A549 (cell line): ENCODE results near the gene POLE. TPM values are rescaled to one million over a fixed set of nuclear protein-coding genes. Genes with fewer than 3 reads are reported as not detected.

Source experiments
- ATAC-seq, 2 experiments: fragments of 200-7000 bp in 1 of 2; fragments of >200 bp in 1 of 2; cut with Nextera tagmentation in 1 of 2; cut with Tn5 transposase in 1 of 2; 3 replicates each; pipeline versions ENCODE4 v1.8.0 to v1.9.1; 2018 to 2020; ENCODE audit warnings: mild to moderate bottlenecking in 1 of 2, moderate library complexity in 1 of 2
- CTCF ChIA-PET: fragments of 300-600 bp; sonication (Branson Sonifier 250); formaldehyde crosslinking; extraction: SDS; loops from one replicate; lab custom pipeline; 2021; ENCODE audit warnings: antibody characterized with exemption, inconsistent platforms; lab: Yijun Ruan, JAX
- POLR2A ChIA-PET: fragments of 350-600 bp; formaldehyde crosslinking; extraction: SDS; loops from one replicate; lab custom pipeline; 2021; ENCODE audit warnings: antibody characterized with exemption, inconsistent platforms; lab: Yijun Ruan, JAX
- DNase-seq, 2 experiments: peaks; one replicate each; pipeline versions ENCODE4 v3.0.0 to v3.0.0-alpha.2; 2011 to 2016; ENCODE audit warnings: low read depth in 1 of 2, low spot score in 1 of 2
- FAIRE-seq: peaks from 2 replicates; lab custom pipeline; 2011; peaks lifted over from hg19 to GRCh38; lab: Jason Lieb, UNC
- H3K27ac ChIP-seq, 2 experiments: fragments of >200 bp; sonication (Bioruptor Twin); formaldehyde crosslinking; 3 replicates each; pipeline ENCODE4 v1.5.1; 2016 to 2017
- H3K4me1 ChIP-seq: fragments of >200 bp; sonication (Bioruptor Twin); formaldehyde crosslinking; 3 replicates; pipeline ENCODE4 v1.6.1; 2016
- H3K4me2 ChIP-seq: fragments of >200 bp; sonication (Bioruptor Twin); formaldehyde crosslinking; 3 replicates; pipeline ENCODE4 v1.6.1; 2016
- H3K4me3 ChIP-seq: fragments of >200 bp; sonication (Bioruptor Twin); formaldehyde crosslinking; 3 replicates; pipeline ENCODE4 v1.5.1; 2016
- H3K9me3 ChIP-seq: fragments of >200 bp; sonication (Bioruptor Twin); formaldehyde crosslinking; 3 replicates; pipeline ENCODE4 v1.6.1; 2016
- CBX2 ChIP-seq: fragments of 200-600 bp; sonication (generic); IDR thresholded peaks from 2 replicates; pipeline ENCODE4 v1.6.1; 2016; ENCODE audit warnings: low read depth, mild to moderate bottlenecking, borderline replicate concordance
- CBX8 ChIP-seq: fragments of 200-600 bp; sonication (generic); IDR thresholded peaks from 2 replicates; pipeline ENCODE4 v1.6.1; 2016
- CHD2 ChIP-seq: fragments of 150-350 bp; IDR thresholded peaks from 2 replicates; pipeline ENCODE4 v1.6.1; 2014; ENCODE audit warnings: low read length; ENCODE audit not compliant: partially characterized antibody
- E2F6 ChIP-seq: IDR thresholded peaks from 2 replicates; pipeline ENCODE4 v1.6.1; 2012; ENCODE audit warnings: low read depth, borderline replicate concordance
- EHF ChIP-seq: fragments of 250-450 bp; sonication (Bioruptor Pico); IDR thresholded peaks from 2 replicates; pipeline ENCODE4 v1.5.0; 2020; ENCODE audit warnings: mild to moderate bottlenecking
- EHMT2 ChIP-seq: fragments of 200-600 bp; sonication (generic); IDR thresholded peaks from 2 replicates; pipeline ENCODE4 v1.6.1; 2016; ENCODE audit warnings: antibody characterized with exemption, low read depth, mild to moderate bottlenecking, moderate library complexity
- ELK1 ChIP-seq: fragments of 150-350 bp; IDR thresholded peaks from 2 replicates; pipeline ENCODE4 v1.6.1; 2014; ENCODE audit warnings: low read depth, mild to moderate bottlenecking, low read length
- EP300 ChIP-seq, 2 experiments: fragments of >200 bp; sonication (Bioruptor Twin); formaldehyde crosslinking; IDR thresholded peaks; 2 replicates in 1 of 2; 3 replicates in 1 of 2; pipeline ENCODE4 v1.6.1; 2016 to 2017
- FOSB ChIP-seq: fragments of 250-450 bp; sonication (Bioruptor Pico); IDR thresholded peaks from 2 replicates; pipeline ENCODE4 v1.5.0; 2020; ENCODE audit warnings: mild to moderate bottlenecking, moderate library complexity
- FOSL2 ChIP-seq, 2 experiments: fragments of 450-650 bp in 1 of 2; fragments of >200 bp in 1 of 2; sonication (Bioruptor Twin) in 1 of 2; formaldehyde crosslinking; IDR thresholded peaks; 2 replicates each; pipeline versions ENCODE4 v1.5.0 to v1.6.1; 2016 to 2020; ENCODE audit warnings: mild to moderate bottlenecking in 1 of 2, moderate library complexity in 1 of 2
- FOXS1 ChIP-seq: fragments of 250-450 bp; sonication (Bioruptor Pico); IDR thresholded peaks from 2 replicates; pipeline ENCODE4 v1.5.0; 2020; ENCODE audit warnings: mild to moderate bottlenecking, moderate library complexity
- JUN ChIP-seq, 2 experiments: fragments of >200 bp; sonication (Bioruptor Twin); formaldehyde crosslinking; IDR thresholded peaks; 2 replicates in 1 of 2; 3 replicates in 1 of 2; pipeline ENCODE4 v1.6.1; 2016 to 2017
- PHF8 ChIP-seq: fragments of 200-600 bp; sonication (generic); IDR thresholded peaks from 2 replicates; pipeline ENCODE4 v1.6.1; 2016; ENCODE audit warnings: low read depth, mild to moderate bottlenecking, antibody characterized with exemption, moderate library complexity, borderline replicate concordance
- RARB ChIP-seq: fragments of 250-450 bp; sonication (Bioruptor Pico); IDR thresholded peaks from 2 replicates; pipeline ENCODE4 v1.8.0; 2021; ENCODE audit warnings: mild to moderate bottlenecking, moderate library complexity
- RCOR1 ChIP-seq: fragments of 150-350 bp; IDR thresholded peaks from 2 replicates; pipeline ENCODE4 v1.6.1; 2014; ENCODE audit warnings: antibody characterized with exemption, low read length, low read depth
- SMC3 ChIP-seq: fragments of >200 bp; sonication (Bioruptor Twin); formaldehyde crosslinking; IDR thresholded peaks from 3 replicates; pipeline ENCODE4 v1.6.1; 2018; ENCODE audit warnings: inconsistent platforms
- TFCP2L1 ChIP-seq: fragments of 250-450 bp; sonication (Bioruptor Pico); IDR thresholded peaks from 2 replicates; pipeline ENCODE4 v1.5.0; 2021; ENCODE audit warnings: mild to moderate bottlenecking
- USF2 ChIP-seq: fragments of 450-650 bp; IDR thresholded peaks from 2 replicates; pipeline ENCODE4 v1.6.1; 2014; ENCODE audit warnings: antibody characterized with exemption
- ZNF302 ChIP-seq: fragments of 250-450 bp; sonication (Bioruptor Pico); IDR thresholded peaks from 2 replicates; pipeline ENCODE4 v1.9.0; 2021; ENCODE audit warnings: inconsistent platforms, mild to moderate bottlenecking, moderate library complexity
- whole genome bisulfite sequencing: methylation state at CpG from one replicate; pipeline ENCODE4 v1.1.6; 2017; ENCODE audit errors: missing lambda C conversion rate; 5-methylcytosine and 5-hydroxymethylcytosine counted together
- polyA plus RNA-seq, 4 experiments: library from polyadenylated mRNA; depleted of rRNA in 3 of 4; stranded (reverse); fragments of >200 nt; fragmentation: RNase III in 1 of 4; extraction: RNeasy Plus Mini Kit Qiagen cat#74134 plus additional on column Dnase treatment in 1 of 4; gene quantifications; 2 replicates in 3 of 4; 3 replicates in 1 of 4; pipeline ENCODE4 v1.2.3, GENCODE V29; 2011 to 2017
- TF ChIP-seq, protein P1 (sequence below): fragments of >200 bp; sonication (Bioruptor Twin); formaldehyde crosslinking; IDR thresholded peaks from 3 replicates; pipeline ENCODE4 v1.6.1; 2016
- TF ChIP-seq, protein P2 (sequence below): IDR thresholded peaks from 2 replicates; pipeline ENCODE4 v1.6.1; 2012
- TF ChIP-seq, protein P3 (sequence below): fragments of 250-450 bp; sonication (Bioruptor Pico); IDR thresholded peaks from 2 replicates; pipeline ENCODE4 v1.5.0; 2021; ENCODE audit warnings: mild to moderate bottlenecking, moderate library complexity, borderline replicate concordance

POLE gene
- polyA plus RNA-seq, 2 of the 4 experiments (the other 2 are of a cell fraction), result 28.9 to 67.2 TPM

DNA sequence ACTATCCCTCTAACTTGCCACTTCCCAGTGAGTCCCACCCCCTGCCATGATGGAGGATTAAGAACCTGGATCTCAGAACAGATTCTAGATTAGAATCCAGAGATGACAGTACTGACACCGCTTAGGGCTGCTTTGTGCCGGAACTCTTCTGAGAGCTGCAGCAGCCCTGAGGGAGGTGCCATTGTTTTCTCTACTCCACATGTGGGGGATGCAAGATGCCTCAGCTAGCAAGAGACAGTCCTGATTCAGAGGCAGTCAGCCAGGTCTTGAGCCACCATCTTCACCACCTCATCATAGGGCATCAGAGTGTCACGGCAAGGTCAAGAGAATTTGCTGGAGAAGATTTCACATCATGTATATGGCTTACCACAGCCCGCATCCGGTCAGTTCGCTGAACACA, 20.1 kb upstream of the POLE start:
- peaks cover 9% of the 10 kb centered on the region; the same call in 2 of the 3 replicates for H3K9me3 ChIP-seq
- DNase-seq, result no peak
- no peak overlapping the region for H3K27ac ChIP-seq
- H3K4me2 ChIP-seq, result no peak overlapping the region
- ATAC-seq, result no peak
- POLR2A ChIA-PET, result no interaction called here
- H3K4me1 ChIP-seq, result no peaks in the 10 kb centered on the region
- WGBS, result 100% methylated on average over 6 of the region's 6 CpGs
- TF ChIP-seq JUN (IDR thresholded peaks at IDR 0.05) (no peak), EHMT2 (no peak), ELK1 (no peak), FOSL2 (IDR thresholded peaks at IDR 0.05) (no peak), FOSL2 (CRISPR knock-in tag; IDR thresholded peaks at IDR 0.05) (no peak), EP300 (IDR thresholded peaks at IDR 0.05) (no peak), PHF8 (no peak), ZNF302 (CRISPR knock-in tag) (no peak), CHD2 (no peak), EHF (CRISPR knock-in tag) (no peak), RCOR1 (no peak), USF2 (no peak), CBX2 (no peak), E2F6 (no peak), SMC3 (no peak), TFCP2L1 (CRISPR knock-in tag) (no peak)
- TF ChIP-seq, protein P1, sequence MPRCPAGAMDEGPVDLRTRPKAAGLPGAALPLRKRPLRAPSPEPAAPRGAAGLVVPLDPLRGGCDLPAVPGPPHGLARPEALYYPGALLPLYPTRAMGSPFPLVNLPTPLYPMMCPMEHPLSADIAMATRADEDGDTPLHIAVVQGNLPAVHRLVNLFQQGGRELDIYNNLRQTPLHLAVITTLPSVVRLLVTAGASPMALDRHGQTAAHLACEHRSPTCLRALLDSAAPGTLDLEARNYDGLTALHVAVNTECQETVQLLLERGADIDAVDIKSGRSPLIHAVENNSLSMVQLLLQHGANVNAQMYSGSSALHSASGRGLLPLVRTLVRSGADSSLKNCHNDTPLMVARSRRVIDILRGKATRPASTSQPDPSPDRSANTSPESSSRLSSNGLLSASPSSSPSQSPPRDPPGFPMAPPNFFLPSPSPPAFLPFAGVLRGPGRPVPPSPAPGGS, result no peak
- TF ChIP-seq, all 56 proteins: peak for 0
- CTCF ChIA-PET, result interaction anchor here (2.4 kb wide), 1 partner anchor 11 kb away, joined by 8 read pairs; no protein-coding TSS in a partner anchor
- FAIRE-seq, result no peak
- H3K4me3 ChIP-seq, result no peak overlapping the region

- no peak for TF ChIP-seq FOXS1 (CRISPR knock-in tag)
- no peak for TF ChIP-seq FOSB
- TF ChIP-seq USF2, result no peak
- TF ChIP-seq CBX8, result no peak
- TF ChIP-seq, protein P2, sequence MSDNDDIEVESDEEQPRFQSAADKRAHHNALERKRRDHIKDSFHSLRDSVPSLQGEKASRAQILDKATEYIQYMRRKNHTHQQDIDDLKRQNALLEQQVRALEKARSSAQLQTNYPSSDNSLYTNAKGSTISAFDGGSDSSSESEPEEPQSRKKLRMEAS, result no peak
- TF ChIP-seq, protein P3, sequence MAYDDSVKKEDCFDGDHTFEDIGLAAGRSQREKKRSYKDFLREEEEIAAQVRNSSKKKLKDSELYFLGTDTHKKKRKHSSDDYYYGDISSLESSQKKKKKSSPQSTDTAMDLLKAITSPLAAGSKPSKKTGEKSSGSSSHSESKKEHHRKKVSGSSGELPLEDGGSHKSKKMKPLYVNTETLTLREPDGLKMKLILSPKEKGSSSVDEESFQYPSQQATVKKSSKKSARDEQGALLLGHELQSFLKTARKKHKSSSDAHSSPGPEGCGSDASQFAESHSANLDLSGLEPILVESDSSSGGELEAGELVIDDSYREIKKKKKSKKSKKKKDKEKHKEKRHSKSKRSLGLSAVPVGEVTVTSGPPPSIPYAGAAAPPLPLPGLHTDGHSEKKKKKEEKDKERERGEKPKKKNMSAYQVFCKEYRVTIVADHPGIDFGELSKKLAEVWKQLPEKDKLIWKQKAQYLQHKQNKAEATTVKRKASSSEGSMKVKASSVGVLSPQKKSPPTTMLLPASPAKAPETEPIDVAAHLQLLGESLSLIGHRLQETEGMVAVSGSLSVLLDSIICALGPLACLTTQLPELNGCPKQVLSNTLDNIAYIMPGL, result no peak
- no peak for TF ChIP-seq RARB (CRISPR knock-in tag)
- Histone ChIP-seq H3K4me2 (no peak overlapping the region), H3K9me3 (peaks cover 9% of the 10 kb centered on the region; the same call in 2 of the 3 replicates), H3K27ac (no peak overlapping the region), H3K4me3 (no peak overlapping the region), H3K4me1 (peaks cover 14% of the 10 kb centered on the region)
- no peak for DNase-seq
- 96% methylated on average over 9 of the region's 9 CpGs for WGBS
- ATAC-seq, result no peak
- CTCF ChIA-PET, result interaction anchor here (1.4 to 2.0 kb wide), 2 partner anchors 9 to 65 kb away, joined by 3 to 5 read pairs; no protein-coding TSS in a partner anchor
- no peak for FAIRE-seq
- POLR2A ChIA-PET, result no interaction called here
Measured at GRCh38 chr12:132703641-132704040, 16.5 kb upstream of the POLE start.
